ENCODE data around the gene MAMDC2.

The MAMDC2 gene

DNA sequence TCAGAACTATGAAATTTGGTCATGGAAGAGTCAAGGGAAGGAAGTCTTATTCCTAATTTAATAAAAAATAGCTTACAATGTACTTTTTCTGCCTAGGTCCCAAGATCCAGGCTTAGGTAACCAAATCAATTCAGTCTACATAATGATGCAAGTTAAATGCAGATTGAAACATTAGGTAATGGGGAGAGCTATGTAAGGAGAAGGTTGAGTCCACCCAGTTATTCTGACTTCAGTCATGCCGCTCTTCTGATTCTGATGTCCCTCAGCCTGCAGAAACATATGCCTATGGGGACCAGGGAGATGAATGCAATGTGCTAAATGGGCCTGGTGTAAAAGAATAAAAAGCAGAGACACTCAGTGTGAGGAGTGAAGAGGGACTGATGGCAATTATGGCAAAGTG is 63.9 kb downstream of the MAMDC2 start:
- no peak for DNase-seq (ENCODE audit: low read depth in 2 of 2)

GRCh38 chr9:70108181-70108580 is 64.5 kb downstream of the MAMDC2 start:
- no peak for DNase-seq (ENCODE audit: low read depth in 2 of 2)

GRCh38 chr9:70110194-70111041 is 66.8 kb downstream of the MAMDC2 start:
- DNase-seq (ENCODE audit: low read depth in 2 of 2): no peak

DNA sequence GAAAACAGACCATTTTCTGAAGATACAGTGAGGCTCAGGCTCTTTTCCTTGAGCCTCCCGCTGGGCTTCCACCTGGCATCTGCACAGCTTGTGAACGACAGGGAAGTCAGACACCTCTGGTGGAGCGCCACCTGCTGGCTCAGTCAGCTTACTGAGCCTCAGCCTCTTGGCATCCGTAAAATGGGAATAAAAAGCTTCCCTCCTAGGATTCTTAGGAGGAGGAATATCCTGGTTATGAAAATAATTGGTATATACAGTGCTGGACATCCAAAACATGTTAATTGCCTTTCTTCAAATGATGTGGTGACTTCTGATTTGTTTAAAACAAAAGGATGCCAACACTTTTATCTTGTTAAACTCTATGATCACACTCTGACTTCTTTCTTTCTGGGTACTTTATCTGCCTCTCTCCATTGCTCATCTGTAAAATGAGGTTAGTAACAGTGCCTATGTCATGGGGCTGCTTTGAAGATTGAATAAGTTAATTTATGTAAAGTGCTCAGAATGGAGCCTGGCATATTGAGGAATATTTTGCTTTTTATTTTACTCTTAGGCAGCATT is 67.5 kb downstream of the MAMDC2 start:
- peak; percentile 17 to 20 for DNase-seq (ENCODE audit: low read depth in 2 of 2)

GRCh38 chr9:70111641-70112236 is 68.1 kb downstream of the MAMDC2 start:
- DNase-seq (ENCODE audit: low read depth in 2 of 2): no peak

GRCh38 chr9:70112981-70113380 is 69.3 kb downstream of the MAMDC2 start:
- DNase-seq (ENCODE audit: low read depth in 2 of 2): no peak

DNA sequence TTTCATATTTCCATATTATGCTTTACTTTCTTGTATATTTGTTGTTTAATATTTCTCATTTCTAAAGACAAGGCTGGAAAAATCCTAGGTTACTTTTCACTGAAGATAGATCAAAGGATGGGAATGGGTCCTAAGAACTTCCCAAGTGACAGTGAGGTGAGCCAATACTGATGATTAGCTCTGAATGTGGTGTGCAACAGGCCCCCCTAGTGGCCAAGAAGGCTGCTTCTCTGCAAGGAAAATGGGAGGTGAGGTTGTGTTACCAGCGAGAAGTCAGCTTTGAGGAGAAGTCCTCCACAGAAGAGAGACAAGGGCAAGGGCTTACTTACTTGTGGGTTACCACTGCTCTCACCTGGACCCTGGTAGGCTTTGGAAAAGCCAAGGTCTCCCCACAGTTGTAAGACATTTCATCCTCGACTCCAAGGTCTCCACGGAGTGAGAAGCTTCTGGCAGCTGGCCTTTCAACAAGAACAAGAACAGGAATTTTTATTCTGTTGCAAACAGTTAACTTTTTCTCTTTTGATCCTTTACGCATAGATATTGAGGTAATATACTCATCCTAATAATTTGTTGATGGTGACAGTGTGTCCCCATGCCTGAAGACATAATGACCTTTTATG is 69.9 kb downstream of the MAMDC2 start:
- peak in 1 of 2 donors; percentile 4 for DNase-seq (ENCODE audit: low read depth in 2 of 2)

DNA sequence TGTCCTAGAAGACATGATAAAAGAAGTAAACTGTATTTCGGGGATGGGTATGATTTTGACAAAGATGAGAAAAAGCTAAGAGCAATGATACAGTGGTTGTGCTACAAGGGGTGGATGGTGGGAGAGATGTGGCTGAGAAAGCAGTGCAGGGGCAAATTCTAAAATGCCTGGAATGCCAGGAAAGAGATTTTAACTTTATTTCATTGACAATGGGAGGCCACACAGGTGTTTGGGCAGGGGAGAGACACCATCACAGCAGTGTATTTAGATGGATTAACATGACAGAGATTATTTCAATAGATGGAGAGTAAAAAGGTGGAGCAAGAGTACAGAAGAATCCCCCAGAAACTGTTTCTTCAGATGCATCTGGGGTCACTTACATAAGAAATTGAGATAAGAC is 71.2 kb downstream of the MAMDC2 start:
- no peak for DNase-seq (ENCODE audit: low read depth in 2 of 2)

DNA sequence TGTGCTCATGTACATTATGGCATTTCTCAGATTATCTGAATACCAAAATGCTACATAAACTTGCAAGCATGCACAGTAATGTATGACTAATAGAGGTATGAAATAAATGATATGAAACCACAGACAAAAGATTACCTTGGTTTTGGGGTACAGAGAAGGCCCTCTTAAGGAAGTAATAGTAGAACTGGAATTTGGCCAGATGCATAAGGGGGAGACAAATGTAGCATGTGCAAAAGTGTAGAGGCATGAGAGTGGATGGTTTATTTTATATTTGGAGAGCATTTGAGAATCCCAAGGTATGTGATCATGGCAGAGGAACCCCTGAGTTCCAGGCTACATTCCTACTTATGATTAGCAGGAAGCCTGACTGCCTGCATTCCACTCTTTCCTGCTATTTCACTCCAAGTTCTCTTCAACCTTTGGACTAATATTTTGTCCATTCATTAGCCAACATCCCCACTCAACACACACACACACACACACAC is 74.2 kb downstream of the MAMDC2 start:
- no peak for DNase-seq (ENCODE audit: low read depth in 2 of 2)

GRCh38 chr9:70119786-70120185 is 76.1 kb downstream of the MAMDC2 start:
- no peak for DNase-seq (ENCODE audit: low read depth in 2 of 2)

DNA sequence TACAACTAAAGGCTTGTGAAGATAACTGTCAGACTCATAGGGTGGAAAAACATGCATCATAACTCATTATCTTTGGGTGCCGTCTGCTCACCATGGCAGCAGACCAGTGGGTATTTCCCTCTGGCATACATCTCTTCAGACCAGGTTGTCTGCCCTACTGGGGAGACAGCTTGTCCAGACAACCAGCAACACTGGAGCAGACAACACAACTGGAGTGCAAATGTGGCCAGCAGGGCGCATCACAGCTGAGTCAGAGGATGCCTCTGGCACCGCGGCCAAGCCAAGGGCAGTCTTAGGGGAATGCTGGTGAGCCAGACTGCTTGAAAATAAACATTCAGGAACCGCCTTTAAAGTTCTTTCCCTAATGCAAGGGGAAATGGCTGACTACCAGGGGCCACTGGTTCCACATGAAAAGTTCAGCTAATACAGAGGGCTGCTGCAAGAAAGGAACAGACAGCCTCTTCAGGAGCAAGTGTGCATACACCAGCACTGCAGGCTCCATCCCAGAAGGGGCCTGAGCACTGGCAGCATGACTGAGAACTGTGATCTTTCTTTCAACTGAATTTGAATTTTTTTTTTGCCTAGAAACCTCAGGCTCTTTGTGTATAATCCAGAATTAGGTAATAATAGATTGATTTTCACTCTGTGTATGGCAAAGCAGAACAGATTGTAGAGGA is 77.3 kb downstream of the MAMDC2 start:
- no peak for DNase-seq (ENCODE audit: low read depth in 2 of 2)

- DNase-seq (ENCODE audit: low read depth in 2 of 2): no peak
Observed at GRCh38 chr9:70121818-70122436, 78.3 kb downstream of the MAMDC2 start.

GRCh38 chr9:70123695-70124094 is 80.0 kb downstream of the MAMDC2 start:
- no peak for DNase-seq (ENCODE audit: low read depth in 2 of 2)

DNA sequence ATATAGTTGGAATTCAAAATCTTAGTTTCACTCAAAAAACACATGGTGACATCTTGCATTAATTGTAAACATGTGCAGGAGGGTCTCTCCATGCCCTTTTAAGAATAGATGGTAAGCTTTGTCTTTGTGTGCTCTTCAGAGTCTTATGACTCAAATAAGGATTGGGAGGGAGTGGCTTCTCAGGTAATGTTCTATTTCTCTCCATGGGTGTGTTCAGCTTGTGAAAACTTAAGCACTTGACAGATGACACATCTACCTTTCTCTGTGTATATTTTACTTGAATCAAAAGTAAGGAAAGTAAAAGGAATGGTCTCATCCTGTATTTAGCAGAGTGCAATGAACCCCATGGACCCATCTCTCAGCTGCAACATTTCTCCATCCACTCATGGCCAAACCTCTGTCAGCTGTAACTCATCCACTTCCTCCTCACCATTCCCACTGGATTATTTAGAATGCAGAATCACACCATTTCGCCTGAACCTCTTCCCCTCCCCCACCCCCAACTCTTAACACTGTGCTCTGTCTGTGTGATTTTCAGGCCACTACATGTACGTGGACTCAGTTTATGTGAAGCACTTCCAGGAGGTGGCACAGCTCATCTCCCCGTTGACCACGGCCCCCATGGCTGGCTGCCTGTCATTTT is 82.1 kb downstream of the MAMDC2 start:
- DNase-seq (ENCODE audit: low read depth in 2 of 2): no peak

DNA sequence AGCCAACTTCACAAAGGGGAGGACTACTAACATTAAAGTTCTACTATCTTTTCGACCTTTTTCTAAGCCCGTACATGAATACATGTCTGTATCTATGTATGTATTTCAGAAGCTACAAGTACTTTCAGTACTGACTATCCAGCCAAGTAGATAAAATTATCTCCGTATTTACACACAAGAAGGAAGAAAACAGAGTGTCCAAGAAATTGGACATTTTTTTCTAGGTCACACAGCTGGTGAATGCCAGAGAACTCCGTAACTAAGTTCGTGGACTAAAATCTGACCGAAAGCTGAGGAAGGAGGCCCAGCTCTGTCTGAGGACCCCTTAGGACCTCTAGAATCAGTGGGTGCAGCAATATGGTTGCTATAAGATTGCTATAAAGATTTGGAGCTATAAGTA is 83.4 kb downstream of the MAMDC2 start:
- DNase-seq (ENCODE audit: low read depth in 2 of 2): no peak

GRCh38 chr9:70127540-70128416 is 84.1 kb downstream of the MAMDC2 start:
- DNase-seq (ENCODE audit: low read depth in 2 of 2): no peak

DNA sequence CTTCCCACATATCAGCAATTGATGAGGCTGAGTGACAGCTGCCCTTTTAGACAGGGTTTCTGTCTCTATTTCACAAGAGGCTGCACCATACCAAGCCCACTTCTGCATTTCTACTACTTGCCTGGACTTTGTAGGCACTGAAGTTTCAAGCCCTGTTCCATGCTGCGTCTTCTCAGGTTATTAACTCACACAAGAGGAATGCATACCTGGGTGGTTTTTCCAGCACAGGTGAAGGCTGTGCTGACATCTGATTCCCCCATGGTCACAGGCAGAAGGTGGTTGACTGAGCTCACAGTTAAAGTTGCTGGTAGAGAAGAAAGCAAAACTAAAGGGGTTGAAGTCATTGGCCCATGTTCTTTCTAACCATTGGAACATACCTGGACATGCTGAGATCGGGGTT is 86.6 kb downstream of the MAMDC2 start:
- no peak for DNase-seq (ENCODE audit: low read depth in 2 of 2)

DNA sequence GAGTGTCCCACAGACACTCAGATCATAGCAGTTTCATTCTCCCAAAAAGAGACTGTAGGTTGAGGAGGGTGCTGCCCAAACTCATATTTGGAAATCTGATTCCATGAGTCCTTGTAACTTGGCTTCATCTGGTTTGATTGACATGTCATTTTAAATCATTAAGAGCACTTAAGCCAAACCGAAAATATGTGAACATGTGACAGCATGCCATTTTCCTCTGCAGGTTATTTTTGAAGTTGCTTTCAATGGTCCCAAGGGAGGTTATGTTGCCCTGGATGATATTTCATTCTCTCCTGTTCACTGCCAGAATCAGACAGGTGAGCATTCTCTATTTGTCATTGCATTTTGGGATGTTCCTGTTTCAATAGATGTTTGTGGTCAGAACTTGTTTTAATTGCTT is 87.6 kb downstream of the MAMDC2 start:
- DNase-seq (ENCODE audit: low read depth in 2 of 2): no peak

- DNase-seq (ENCODE audit: low read depth in 2 of 2): no peak
Observed at GRCh38 chr9:70133253-70134208, 89.9 kb downstream of the MAMDC2 start.

Measured in stimulated activated CD8-positive, alpha-beta memory T cell treated with anti-CD3 and anti-CD28 coated beads, Interleukin-15, amount 100 ng/mL, for 48 hours (primary cell).